Mucosa of descending colon (tissue), 3 donors: ENCODE results near the gene NFILZ. TPM values are rescaled to one million over a fixed set of nuclear protein-coding genes. Genes with fewer than 3 reads are reported as not detected.

Experiments used
- ATAC-seq: fragments of 200-7000 bp; cut with Tn5 transposase; one replicate; pipeline ENCODE4 v1.9.1; 2020; ENCODE audit warnings: mild to moderate bottlenecking, moderate library complexity
- DNase-seq, 3 donors: peaks; one replicate each; pipeline ENCODE4 v3.0.0-alpha.2; 2020
- H3K36me3 ChIP-seq: fragments of 200-600 bp; one replicate; pipeline ENCODE4 v1.8.0; 2021; ENCODE audit warnings: low read depth, mild to moderate bottlenecking
- H3K4me1 ChIP-seq: fragments of 200-600 bp; one replicate; pipeline ENCODE4 v1.8.0; 2021; ENCODE audit warnings: low read depth, mild to moderate bottlenecking
- H3K4me3 ChIP-seq: fragments of 200-600 bp; one replicate; pipeline ENCODE4 v1.8.0; 2021; ENCODE audit warnings: mild to moderate bottlenecking
- H3K9me3 ChIP-seq: fragments of 200-600 bp; one replicate; pipeline ENCODE4 v1.8.0; 2021; ENCODE audit warnings: mild to moderate bottlenecking
- CTCF ChIP-seq: fragments of 200-600 bp; IDR thresholded peaks from one replicate; pipeline ENCODE4 v1.8.0; 2022; ENCODE audit warnings: antibody characterized with exemption, mild to moderate bottlenecking
- intact Hi-C, 2 donors: fragments of 100-400 bp; cut with DNase I in 1 of 2; cut with micrococcal nuclease in 1 of 2; formaldehyde crosslinking; loops; one replicate each; pipeline versions ENCODE4 v1.11.0 to v1.11.1; 2022; cut with DNase I, micrococcal nuclease
- total RNA-seq, 3 donors: library from RNA; stranded (reverse); fragmentation: NEBNext Ultra II Directional in 2 of 3; extraction: Animal tissue kit (Norgen Biotek cat#: 25700) in 2 of 3; gene quantifications; one replicate each; pipeline versions ENCODE4 v1.2.1 to v1.2.4, GENCODE V29; 2021 to 2023
- donor health status: DM: no; HTN: no; CAD: no; lungs with moderate emphysema.
- donor health status: DM: no; HTN: no; CAD: no.
- donor health status: DM: no; HTN: yes; CAD: no.

NFILZ gene
- total RNA-seq, 3 donors from 2014 or later: not detected

- DNase-seq (no peak), ATAC-seq (no peak)
- no peaks in the 10 kb centered on the region for H3K36me3 ChIP-seq
- intact Hi-C loops: no loop called here
- H3K4me1 ChIP-seq: no peaks in the 10 kb centered on the region
- H3K9me3 ChIP-seq: peaks cover 5% of the 10 kb centered on the region
- no peak for TF ChIP-seq CTCF
- H3K4me3 ChIP-seq: no peak overlapping the region
Observed at GRCh38 chr19:8600816-8601215, 29.6 kb upstream of the NFILZ start.

- H3K4me3 ChIP-seq: no peak overlapping the region
- DNase-seq (no peak), ATAC-seq (no peak)
- peaks cover 5% of the 10 kb centered on the region for H3K9me3 ChIP-seq
- intact Hi-C loops: no loop called here
- no peaks in the 10 kb centered on the region for H3K36me3 ChIP-seq
- TF ChIP-seq CTCF: no peak
- no peaks in the 10 kb centered on the region for H3K4me1 ChIP-seq
Observed at GRCh38 chr19:8601796-8602195, 28.6 kb upstream of the NFILZ start.

- TF ChIP-seq CTCF: no peak
- ATAC-seq: no peak
- Histone ChIP-seq H3K4me1 (peaks cover 4% of the 10 kb centered on the region), H3K9me3 (peaks cover 5% of the 10 kb centered on the region), H3K4me3 (no peak overlapping the region), H3K36me3 (no peaks in the 10 kb centered on the region)
- DNase-seq: no peak
- intact Hi-C loops: no loop called here
Observed at GRCh38 chr19:8605514-8605913, 24.9 kb upstream of the NFILZ start.

GRCh38 chr19:8607386-8607785, 23.0 kb upstream of the NFILZ start:
- no peak for ATAC-seq
- peaks cover 4% of the 10 kb centered on the region for H3K4me1 ChIP-seq
- peaks cover 5% of the 10 kb centered on the region for H3K9me3 ChIP-seq
- no peak for DNase-seq
- no peak overlapping the region for H3K4me3 ChIP-seq
- intact Hi-C loops: no loop called here
- H3K36me3 ChIP-seq: no peaks in the 10 kb centered on the region
- TF ChIP-seq CTCF: no peak

- DNase-seq (no peak), ATAC-seq (no peak)
- no peaks in the 10 kb centered on the region for H3K36me3 ChIP-seq
- H3K4me3 ChIP-seq: no peak overlapping the region
- peaks cover 5% of the 10 kb centered on the region for H3K9me3 ChIP-seq
- TF ChIP-seq CTCF: no peak
- intact Hi-C loops: no loop called here
- H3K4me1 ChIP-seq: peaks cover 4% of the 10 kb centered on the region
Observed at GRCh38 chr19:8608941-8609278, 21.5 kb upstream of the NFILZ start.
